H1 (cell line): ENCODE data around the gene QSER1. TPM values are rescaled to one million over a fixed set of nuclear protein-coding genes. Genes with fewer than 3 reads are reported as not detected.

Experiments
- CTCF ChIA-PET: fragments of 300-600 bp; sonication (Branson Sonifier 250); formaldehyde crosslinking; loops from one replicate; lab custom pipeline; 2021; ENCODE audit not compliant: partially characterized antibody; lab: Charles Lee
- POLR2A ChIA-PET: fragments of 300-600 bp; sonication (Branson Sonifier 250); formaldehyde crosslinking; loops from one replicate; lab custom pipeline; 2021; ENCODE audit warnings: inconsistent platforms; ENCODE audit not compliant: partially characterized antibody; lab: Charles Lee
- DNase-seq, 2 experiments: peaks; one replicate each; pipeline versions ENCODE4 v3.0.0 to v3.0.0-alpha.2; 2010 to 2022; ENCODE audit warnings: low spot score in 2 of 2, low read depth in 1 of 2, mixed read lengths in 1 of 2
- FAIRE-seq: peaks from 2 replicates; lab custom pipeline; 2011; peaks lifted over from hg19 to GRCh38; lab: Jason Lieb, UNC
- H2AFZ ChIP-seq: 2 replicates; pipeline ENCODE4 v1.8.1; 2012; ENCODE audit warnings: low read length, inconsistent platforms
- H2AK5ac ChIP-seq: 2 replicates; pipeline ENCODE4 v1.6.1; 2013; ENCODE audit warnings: low read depth, low read length
- H2BK120ac ChIP-seq: replicated peaks from 2 replicates; pipeline ENCODE3; 2013; ENCODE audit warnings: low read depth, low read length, inconsistent platforms
- H2BK12ac ChIP-seq: 2 replicates; pipeline ENCODE4 v1.6.1; 2013; ENCODE audit warnings: low read depth, low read length
- H2BK15ac ChIP-seq: 2 replicates; pipeline ENCODE4 v1.6.1; 2013; ENCODE audit warnings: low read length
- H2BK20ac ChIP-seq: 2 replicates; pipeline ENCODE4 v1.6.1; 2013; ENCODE audit warnings: low read length
- H2BK5ac ChIP-seq: 2 replicates; pipeline ENCODE4 v1.6.1; 2013; ENCODE audit warnings: low read depth, low read length
- H3K14ac ChIP-seq: 2 replicates; pipeline ENCODE4 v1.6.1; 2013; ENCODE audit warnings: inconsistent platforms; ENCODE audit not compliant: insufficient read length
- H3K18ac ChIP-seq: 2 replicates; pipeline ENCODE4 v1.6.1; 2013; ENCODE audit warnings: low read length; ENCODE audit errors: extremely low read depth
- H3K23ac ChIP-seq: 2 replicates; pipeline ENCODE4 v1.6.1; 2013; ENCODE audit warnings: inconsistent platforms; ENCODE audit not compliant: insufficient read length
- H3K23me2 ChIP-seq: 2 replicates; pipeline ENCODE4 v1.6.1; 2013; ENCODE audit warnings: low read depth, low read length
- H3K27ac ChIP-seq: 2 replicates; pipeline ENCODE4 v1.6.1; 2011; ENCODE audit warnings: low read depth, low read length, inconsistent platforms
- H3K27me3 ChIP-seq, 4 experiments: replicated peaks in 1 of 4; 1 replicate in 1 of 4; 2 replicates in 3 of 4; pipeline versions ENCODE4 v1.6.1 to v1.8.1; 2011 to 2013; ENCODE audit warnings: low read length in 3 of 4, mild to moderate bottlenecking in 3 of 4, inconsistent platforms in 2 of 4, mixed read lengths in 2 of 4, moderate library complexity in 1 of 4; ENCODE audit not compliant: control insufficient read depth in 3 of 4, insufficient read depth in 3 of 4; ENCODE audit errors: extremely low read depth in 1 of 4
- H3K36me3 ChIP-seq, 4 experiments: 2 replicates each; pipeline versions ENCODE4 v1.6.1 to v1.8.1; 2011 to 2013; ENCODE audit warnings: mild to moderate bottlenecking in 4 of 4, low read length in 3 of 4, moderate library complexity in 2 of 4, control low read depth in 1 of 4, inconsistent platforms in 1 of 4; ENCODE audit not compliant: insufficient read depth in 4 of 4, control insufficient read depth in 2 of 4
- H3K4ac ChIP-seq: replicated peaks from 2 replicates; pipeline ENCODE3; 2013; ENCODE audit warnings: low read length, low read depth, mixed read lengths, inconsistent platforms; ENCODE audit not compliant: insufficient read length
- H3K4me1 ChIP-seq, 4 experiments: replicated peaks in 1 of 4; 1 replicate in 1 of 4; 2 replicates in 3 of 4; pipeline versions ENCODE4 v1.6.1 to v1.8.1; 2011 to 2013; ENCODE audit warnings: low read length in 3 of 4, inconsistent platforms in 2 of 4, mixed read lengths in 1 of 4; ENCODE audit not compliant: insufficient read depth in 4 of 4, control insufficient read depth in 3 of 4
- H3K4me2 ChIP-seq, 2 experiments: 2 replicates each; pipeline versions ENCODE4 v1.6.1 to v1.8.1; 2011 to 2013; ENCODE audit warnings: low read depth in 2 of 2, low read length in 2 of 2, control low read depth in 1 of 2, inconsistent platforms in 1 of 2, mild to moderate bottlenecking in 1 of 2; ENCODE audit not compliant: insufficient read depth in 1 of 2
- H3K4me3 ChIP-seq, 4 experiments: fragments of 200-600, 300-600 bp in 1 of 4; sonication (generic), shearing (Covaris generic), sonication (Bioruptor Twin) in 1 of 4; 2 replicates each; pipeline versions ENCODE4 v1.5.1 to v1.8.1; 2011 to 2016; ENCODE audit warnings: low read length in 4 of 4, low read depth in 3 of 4, control low read depth in 2 of 4, inconsistent platforms in 2 of 4, mild to moderate bottlenecking in 2 of 4, mixed read lengths in 1 of 4, moderate library complexity in 1 of 4; ENCODE audit not compliant: insufficient read depth in 2 of 4; ENCODE audit errors: extremely low read depth in 1 of 4
- H3K56ac ChIP-seq: replicated peaks from 2 replicates; pipeline ENCODE3; 2013; ENCODE audit warnings: low read depth, mild to moderate bottlenecking, mixed read lengths, low read length, inconsistent platforms; ENCODE audit not compliant: insufficient read length
- H3K79me1 ChIP-seq: 2 replicates; pipeline ENCODE4 v1.6.1; 2013; ENCODE audit warnings: low read depth, low read length, control low read depth
- H3K79me2 ChIP-seq, 2 experiments: 2 replicates each; pipeline versions ENCODE4 v1.6.1 to v1.8.1; 2012 to 2013; ENCODE audit warnings: low read length in 2 of 2, mild to moderate bottlenecking in 2 of 2, inconsistent platforms in 1 of 2; ENCODE audit not compliant: insufficient read depth in 2 of 2, control insufficient read depth in 1 of 2
- H3K9ac ChIP-seq, 4 experiments: replicated peaks in 1 of 4; 1 replicate in 1 of 4; 2 replicates in 3 of 4; pipeline versions ENCODE4 v1.6.1 to v1.8.1; 2011 to 2013; ENCODE audit warnings: low read depth in 3 of 4, low read length in 3 of 4, control low read depth in 2 of 4, mild to moderate bottlenecking in 2 of 4, moderate library complexity in 2 of 4, inconsistent platforms in 1 of 4; ENCODE audit errors: extremely low read depth in 1 of 4
- H3K9me3 ChIP-seq, 2 experiments: 2 replicates each; pipeline versions ENCODE4 v1.6.1 to v1.8.1; 2012 to 2013; ENCODE audit warnings: mild to moderate bottlenecking in 2 of 2, moderate library complexity in 2 of 2, control low read depth in 1 of 2, inconsistent platforms in 1 of 2, low read depth in 1 of 2, low read length in 1 of 2, mixed read lengths in 1 of 2; ENCODE audit not compliant: insufficient read depth in 2 of 2
- H4K20me1 ChIP-seq, 2 experiments: replicated peaks in 1 of 2; 2 replicates each; pipeline versions ENCODE3 to v1.8.1; 2011 to 2013; ENCODE audit warnings: inconsistent platforms in 2 of 2, low read length in 2 of 2, mild to moderate bottlenecking in 1 of 2; ENCODE audit not compliant: insufficient read depth in 2 of 2, control insufficient read depth in 1 of 2
- H4K5ac ChIP-seq: 2 replicates; pipeline ENCODE4 v1.6.1; 2013; ENCODE audit warnings: low read length, low read depth, mixed read lengths, inconsistent platforms; ENCODE audit not compliant: insufficient read length
- H4K8ac ChIP-seq: 2 replicates; pipeline ENCODE4 v1.8.0; 2013; ENCODE audit warnings: mild to moderate bottlenecking, moderate library complexity, low read length, inconsistent platforms; ENCODE audit not compliant: insufficient read depth; ENCODE audit errors: extremely low read depth
- H4K91ac ChIP-seq: replicated peaks from 2 replicates; pipeline ENCODE3; 2013; ENCODE audit warnings: low read length, mixed read lengths, inconsistent platforms; ENCODE audit not compliant: insufficient read length
- CEBPB ChIP-seq: IDR thresholded peaks from 2 replicates; pipeline ENCODE4 v1.6.1; 2012; ENCODE audit warnings: low read depth, low read length
- GABPA ChIP-seq: IDR thresholded peaks from 2 replicates; pipeline ENCODE4 v1.6.1; 2011; ENCODE audit warnings: mild to moderate bottlenecking, low read length, moderate library complexity, borderline replicate concordance; ENCODE audit not compliant: insufficient read depth
- RNF2 ChIP-seq: fragments of 200-900, 300-1000 bp; sonication (generic); IDR thresholded peaks from 2 replicates; pipeline ENCODE4 v1.7.1; 2016; ENCODE audit warnings: borderline replicate concordance, low read depth, mild to moderate bottlenecking, antibody characterized with exemption, low read length; ENCODE audit not compliant: poor library complexity, severe bottlenecking; ENCODE audit errors: missing control alignments
- TCF12 ChIP-seq: IDR thresholded peaks from 2 replicates; pipeline ENCODE4 v1.6.1; 2011; ENCODE audit warnings: low read depth, mild to moderate bottlenecking, low read length
- WGBS, 2 experiments: shearing (Covaris generic) in 1 of 2; methylation state at CpG; one replicate each; pipeline versions ENCODE4 v1.1.6 to v1.1.7; 2013 to 2015; ENCODE audit warnings: low lambda C conversion rate in 2 of 2, mixed read lengths in 2 of 2, inconsistent platforms in 1 of 2, low coverage in 1 of 2, missing lambda C conversion rate in 1 of 2; ENCODE audit not compliant: insufficient replicate concordance in 2 of 2, insufficient coverage in 1 of 2, insufficient read length in 1 of 2; ENCODE audit errors: extremely low coverage in 1 of 2, missing lambda C conversion rate in 1 of 2; 5-methylcytosine and 5-hydroxymethylcytosine counted together
- polyA plus RNA-seq, 7 experiments: library from polyadenylated mRNA; depleted of rRNA in 3 of 7; stranded (reverse) in 5 of 7; unstranded in 2 of 7; fragments of >200 nt in 5 of 7; fragments of 200-250 nt in 2 of 7; gene quantifications; 1 replicate in 5 of 7; 2 replicates in 1 of 7; 4 replicates in 1 of 7; pipeline versions ENCODE4 v1.2.1 to v1.2.3, GENCODE V29; 2011 to 2013; ENCODE audit warnings: missing spikeins in 2 of 7, mixed read lengths in 2 of 7
- total RNA-seq: library from RNA; stranded (reverse); fragmentation: NEBNext Ultra II Directional; extraction: Animal tissue kit (Norgen Biotek cat#: 25700); gene quantifications from 2 replicates; pipeline ENCODE4 v1.2.1, GENCODE V29; 2021

Gene QSER1
- total and polyA plus RNA-seq, 2 of the 8 experiments (the other 6 are each of a cell fraction or from before 2014, with no cell fraction given) = 29.3 to 117 TPM

- Histone ChIP-seq H3K4me1 (no peaks in the 10 kb centered on the region), H3K23me2 (no peaks in the 10 kb centered on the region), H2AFZ (no peak overlapping the region), H3K36me3 (peaks cover 13 to 91% (median 44%) of the 10 kb centered on the region in 4 experiments), H2BK20ac (no peak overlapping the region), H3K27ac (no peak overlapping the region), H3K27me3 (no peaks in the 10 kb centered on the region), H3K56ac (no peak overlapping the region), H3K23ac (no peak overlapping the region), H4K20me1 (peaks cover 0 to 2% of the 10 kb centered on the region in 2 experiments), H3K9me3 (no peaks in the 10 kb centered on the region), H2BK15ac (no peak overlapping the region), H3K4ac (no peak overlapping the region), H3K79me1 (no peaks in the 10 kb centered on the region), H3K79me2 (peaks cover 0 to 18% of the 10 kb centered on the region in 2 experiments; a peak in 2 of 4 replicates), H2BK12ac (no peak overlapping the region), H4K91ac (no peak overlapping the region), H3K14ac (no peak overlapping the region), H2BK120ac (no peak overlapping the region), H4K8ac (no peak overlapping the region), H2AK5ac (no peak overlapping the region), H3K4me3 (no peak overlapping the region), H3K9ac (no peak overlapping the region), H4K5ac (no peak overlapping the region), H2BK5ac (no peak overlapping the region), H3K18ac (no peak overlapping the region), H3K4me2 (no peak overlapping the region)
- no peak for DNase-seq
- POLR2A ChIA-PET = interaction anchor here (1.0 kb wide), 1 partner anchor 10 kb away, joined by 4 read pairs; no protein-coding TSS in a partner anchor
- 94% methylated on average over 2 of the region's 2 CpGs; no CpG with 5 or more reads in 1 of the 2 experiments for WGBS, 2 experiments
- CTCF ChIA-PET = interaction anchor here (0.6 to 2.1 kb wide), 2 partner anchors 102 to 125 kb away, joined by 3 to 8 read pairs; no protein-coding TSS in a partner anchor
- no peak for FAIRE-seq
- TF ChIP-seq TCF12 = no peak
- TF ChIP-seq RNF2 = no peak
- no peak for TF ChIP-seq CEBPB
- no peak for TF ChIP-seq GABPA
Measured at GRCh38 chr11:32963721-32964120, 71.1 kb downstream of the QSER1 start.
